Midbrain (tissue), 1 donor: Measurements from ENCODE around the gene HEXD.
"Not testable (repeated sequence)": the region's sequence is repeated elsewhere in the genome, so short reads cannot be mapped to it uniquely, and the experiment has no call there.

ENCODE experiments used
- DNase-seq: peaks from one replicate; lab custom pipeline; 2025; lab: John Stamatoyannopoulos, UW

Gene HEXD

DNA sequence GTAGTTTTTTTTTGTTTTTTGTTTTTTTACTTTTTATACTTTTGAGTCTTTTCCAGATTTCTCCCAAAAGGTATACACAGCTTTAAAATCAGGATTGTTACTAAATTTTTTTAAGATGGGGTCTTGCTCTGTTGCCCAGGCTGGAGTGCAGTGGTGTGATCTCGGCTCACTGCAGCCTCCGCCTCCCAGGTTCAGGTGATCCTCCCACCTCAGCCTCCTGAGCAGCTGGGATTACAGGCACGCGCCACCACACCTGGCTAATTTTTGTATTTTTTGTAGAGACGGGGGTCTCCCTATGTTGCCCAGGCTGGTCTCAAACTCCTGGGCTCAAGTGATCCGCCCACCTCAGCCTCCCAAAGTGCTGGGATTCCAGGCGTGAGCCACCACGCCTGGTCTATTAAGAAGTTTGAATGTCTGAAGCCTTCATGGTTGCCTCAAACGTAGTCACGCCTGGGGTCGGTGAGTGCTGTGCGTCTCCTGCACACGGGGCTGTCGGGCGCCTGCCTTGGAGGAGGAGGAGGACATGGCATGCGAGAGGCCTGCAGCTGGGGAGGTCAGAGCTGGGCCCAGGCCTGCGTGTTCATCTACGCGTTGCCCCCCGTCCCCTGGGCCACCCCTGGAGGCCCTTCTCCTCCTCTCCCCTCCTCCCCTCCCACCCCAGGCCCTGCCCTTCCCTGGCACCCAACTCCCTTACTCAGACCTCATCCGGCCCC is 35.8 kb upstream of the HEXD start:
- not testable (repeated sequence) for DNase-seq

DNA sequence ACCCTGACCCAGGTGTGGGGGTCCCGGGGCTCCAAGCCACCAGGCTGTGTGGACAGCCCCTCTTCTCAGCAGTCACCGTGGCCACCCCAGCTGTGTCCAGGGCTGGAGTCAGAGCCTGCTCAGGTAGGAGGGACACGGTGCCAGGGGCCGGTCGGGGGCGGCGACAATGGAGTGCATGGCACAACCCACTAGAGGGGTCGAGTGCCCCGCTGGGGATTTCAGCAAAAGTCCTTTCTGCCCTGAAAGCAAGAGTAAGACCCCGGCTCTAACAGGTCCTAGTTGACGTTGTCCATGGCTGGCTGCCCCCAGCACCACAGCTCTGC is 35.3 kb upstream of the HEXD start:
- DNase-seq: no peak

DNA sequence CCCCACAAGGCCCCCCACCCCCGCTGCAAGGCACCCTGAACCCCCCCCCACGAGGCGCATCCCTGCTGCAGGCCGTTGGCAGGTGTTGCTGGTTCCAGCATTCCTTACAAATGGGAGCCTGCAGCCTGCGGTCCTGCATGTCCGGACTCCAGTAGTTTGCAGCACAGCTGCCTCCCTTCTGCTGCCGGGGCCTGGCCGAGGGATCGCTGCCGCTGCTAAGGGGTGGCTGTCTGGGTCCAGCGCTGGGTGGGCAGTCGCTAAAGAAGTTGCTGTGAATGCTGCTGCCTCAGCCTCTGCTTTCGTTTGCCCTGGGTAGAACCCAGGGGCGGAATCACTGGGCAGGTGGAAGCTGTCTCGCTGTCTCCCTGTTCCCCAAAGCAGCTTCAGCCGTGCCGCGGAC is 34.7 kb upstream of the HEXD start:
- DNase-seq: no peak

DNA sequence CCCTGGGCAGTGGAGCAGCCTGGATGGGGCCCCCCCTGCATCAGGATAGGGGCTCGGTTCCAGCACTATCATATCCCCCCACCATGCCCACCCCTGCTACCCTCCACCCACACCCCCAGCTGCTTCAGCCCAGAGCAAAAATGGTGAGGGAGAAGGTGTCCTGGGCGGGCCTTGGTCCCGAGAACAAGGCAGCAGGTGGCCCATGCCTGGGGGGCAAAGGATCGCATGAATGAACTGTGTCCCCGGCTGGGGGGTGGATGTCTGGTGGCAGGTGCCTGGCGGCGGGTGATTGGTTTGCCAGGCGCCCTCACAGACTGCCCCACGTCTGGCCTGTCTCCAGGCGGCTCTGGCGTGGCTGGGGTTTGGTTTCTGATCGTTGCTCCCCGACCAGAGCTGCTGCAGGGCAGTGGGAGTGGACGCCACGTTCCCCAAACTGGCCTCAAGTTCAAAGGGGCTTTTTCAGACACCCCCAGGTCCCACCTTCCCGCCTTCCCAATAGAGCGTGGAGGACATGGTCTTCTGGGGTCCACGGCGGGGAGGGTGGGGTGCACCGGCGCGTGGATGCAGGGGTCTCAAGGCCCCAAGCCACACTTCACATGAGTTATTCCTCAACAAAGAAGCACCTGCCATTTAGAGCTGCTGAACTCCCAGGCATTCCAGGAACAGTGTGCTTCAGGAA is 34.0 kb upstream of the HEXD start:
- DNase-seq: no peak

DNA sequence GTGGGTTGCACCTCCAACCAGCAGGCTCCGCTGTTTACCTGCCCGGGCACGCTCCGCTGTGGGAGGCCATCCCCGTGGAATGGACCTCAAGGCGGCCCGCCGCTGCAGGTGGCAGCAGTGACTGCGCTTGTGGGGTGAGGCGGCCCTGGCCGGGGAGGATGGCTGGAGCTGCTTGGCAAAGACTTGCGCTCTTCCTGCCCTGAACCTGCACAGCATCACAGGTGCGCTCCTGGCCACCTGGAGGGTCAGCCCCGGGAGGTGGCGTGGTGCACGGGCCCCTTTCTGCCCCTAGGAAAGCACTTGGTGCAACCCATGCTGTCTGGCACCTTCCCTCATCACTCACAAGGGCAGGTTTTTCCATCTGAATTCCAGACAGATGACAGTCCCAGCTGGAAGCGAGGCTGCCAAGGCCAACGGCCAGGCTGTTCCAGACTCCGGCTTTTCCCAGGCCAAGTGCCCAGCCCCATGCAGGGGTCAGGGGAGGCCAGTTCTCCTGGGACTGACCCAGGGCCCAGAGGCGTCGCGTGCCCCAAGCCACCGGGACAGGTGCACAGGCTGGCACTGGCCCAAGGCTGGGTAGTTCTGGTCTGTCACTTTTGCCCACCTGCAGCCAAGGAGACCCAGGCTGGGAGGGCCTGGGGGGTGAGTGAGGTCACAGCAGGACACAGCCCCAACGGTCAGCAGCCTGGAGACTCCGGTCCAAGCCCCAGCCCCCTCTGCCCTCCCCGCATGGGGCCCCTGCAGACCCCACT is 33.2 kb upstream of the HEXD start:
- DNase-seq: no peak

DNA sequence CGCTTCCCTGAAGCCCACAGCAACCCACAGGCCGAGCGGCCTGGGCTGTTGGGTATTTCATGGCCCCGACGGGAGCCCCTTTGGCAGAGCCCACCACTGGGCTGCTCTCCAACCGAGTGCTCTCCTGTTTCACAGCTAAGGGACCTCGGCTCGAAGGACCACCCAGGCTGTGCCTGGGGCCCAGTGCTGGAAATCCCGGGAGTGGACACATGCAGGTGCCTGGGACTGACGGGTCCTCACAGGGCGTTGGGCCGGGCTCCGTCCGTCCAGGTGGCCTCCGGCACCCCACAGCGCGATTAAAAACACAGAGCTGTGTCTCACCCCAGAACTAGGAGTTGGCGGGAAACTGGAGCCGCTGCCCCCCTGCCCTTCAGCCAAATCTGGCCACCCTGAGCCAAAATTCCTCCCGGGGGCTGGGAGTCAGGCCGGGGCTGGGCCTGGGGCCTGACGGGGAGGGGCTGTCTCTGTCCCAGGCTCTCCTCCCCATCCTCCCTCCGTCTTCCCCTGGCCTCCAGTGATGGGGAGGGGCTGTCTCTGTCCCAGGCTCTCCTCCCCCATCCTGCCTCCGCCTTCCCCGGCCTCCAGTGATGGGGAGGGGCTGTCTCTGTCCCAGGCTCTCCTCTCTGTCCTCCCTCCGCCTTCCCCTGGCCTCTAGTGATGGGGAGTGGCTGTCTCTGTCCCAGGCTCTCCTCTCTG is 32.4 kb upstream of the HEXD start:
- DNase-seq: no peak

DNA sequence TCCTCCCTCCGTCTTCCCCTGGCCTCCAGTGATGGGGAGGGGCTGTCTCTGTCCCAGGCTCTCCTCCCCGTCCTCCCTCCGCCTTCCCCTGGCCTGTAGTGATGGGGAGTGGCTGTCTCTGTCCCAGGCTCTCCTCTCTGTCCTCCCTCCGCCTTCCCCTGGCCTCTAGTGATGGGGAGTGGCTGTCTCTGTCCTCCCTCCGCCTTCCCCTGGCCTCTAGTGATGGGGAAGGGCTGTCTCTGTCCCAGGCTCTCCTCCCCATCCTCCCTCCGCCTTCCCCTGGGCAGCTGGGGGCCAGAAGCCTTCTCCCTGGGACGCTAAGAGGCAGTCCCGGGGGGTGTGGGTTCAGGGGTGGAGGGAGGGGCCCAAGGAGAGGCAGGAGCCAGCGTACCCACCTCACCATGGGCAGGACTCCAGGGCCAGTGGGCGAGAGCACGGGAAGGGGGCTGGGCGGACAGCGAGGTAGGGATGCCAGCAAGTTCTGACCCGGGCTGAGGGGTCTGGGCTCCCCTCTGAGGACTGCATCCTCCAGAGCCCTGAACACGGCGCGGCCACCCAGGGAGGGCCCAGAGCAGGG is 31.8 kb upstream of the HEXD start:
- no peak for DNase-seq

DNA sequence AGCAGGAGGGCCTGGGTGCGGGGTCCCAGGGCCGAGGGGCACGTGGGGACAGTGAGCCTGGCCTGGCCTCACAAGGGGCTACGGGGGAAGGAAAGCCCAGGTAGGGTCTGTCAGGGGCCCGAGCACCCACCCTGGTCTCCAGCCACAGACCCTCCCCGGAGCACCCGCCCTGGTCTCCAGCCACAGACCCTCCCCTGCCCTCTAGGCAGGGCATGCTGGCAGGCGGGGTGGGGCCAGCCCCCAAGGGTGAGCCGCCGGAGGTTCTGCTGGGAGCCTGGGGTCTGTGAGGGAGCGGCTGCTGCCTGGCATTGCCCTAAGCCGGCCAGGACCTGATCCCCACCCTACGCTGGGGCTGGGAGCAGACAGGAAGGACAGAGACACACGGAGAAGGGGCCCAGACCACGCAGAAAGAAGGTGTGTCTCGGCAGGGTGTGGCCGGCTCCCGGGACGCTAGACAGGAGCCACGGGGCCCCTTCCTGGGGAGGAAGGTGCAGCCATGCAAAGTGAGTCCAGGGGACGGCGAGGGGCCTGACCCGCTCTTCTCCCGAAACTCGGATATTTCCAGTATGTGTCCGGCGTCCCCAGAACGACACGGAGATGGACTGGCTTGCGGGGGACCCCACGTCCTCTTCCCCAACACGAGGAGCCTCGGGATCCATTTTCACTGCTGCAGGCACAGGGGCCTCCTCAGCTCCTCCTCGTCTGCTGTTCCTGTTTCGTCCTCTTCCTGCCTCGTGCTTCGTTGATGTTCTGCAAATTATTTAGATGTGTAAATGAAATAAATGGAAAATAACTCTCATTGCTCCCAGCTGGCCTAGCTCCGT is 31.1 kb upstream of the HEXD start:
- no peak for DNase-seq

DNA sequence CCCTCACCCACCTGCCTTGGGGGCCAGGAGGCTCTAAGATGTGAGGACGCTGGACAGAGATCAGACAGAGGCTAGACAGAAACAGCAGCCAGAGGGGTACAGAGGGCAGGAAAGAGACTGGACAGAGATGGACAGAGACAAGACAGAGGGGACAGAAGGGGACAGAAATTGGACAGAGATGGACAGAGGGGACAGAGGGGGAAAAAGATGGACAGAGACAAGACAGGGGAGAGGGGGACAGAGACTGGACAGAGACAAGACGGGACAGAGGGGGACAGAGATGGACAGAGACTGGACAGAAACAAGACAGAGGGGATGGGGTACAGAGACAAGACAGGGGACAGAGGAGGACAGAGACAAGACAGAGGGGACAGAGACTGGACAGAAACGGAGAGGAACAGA is 30.4 kb upstream of the HEXD start:
- DNase-seq: no peak

DNA sequence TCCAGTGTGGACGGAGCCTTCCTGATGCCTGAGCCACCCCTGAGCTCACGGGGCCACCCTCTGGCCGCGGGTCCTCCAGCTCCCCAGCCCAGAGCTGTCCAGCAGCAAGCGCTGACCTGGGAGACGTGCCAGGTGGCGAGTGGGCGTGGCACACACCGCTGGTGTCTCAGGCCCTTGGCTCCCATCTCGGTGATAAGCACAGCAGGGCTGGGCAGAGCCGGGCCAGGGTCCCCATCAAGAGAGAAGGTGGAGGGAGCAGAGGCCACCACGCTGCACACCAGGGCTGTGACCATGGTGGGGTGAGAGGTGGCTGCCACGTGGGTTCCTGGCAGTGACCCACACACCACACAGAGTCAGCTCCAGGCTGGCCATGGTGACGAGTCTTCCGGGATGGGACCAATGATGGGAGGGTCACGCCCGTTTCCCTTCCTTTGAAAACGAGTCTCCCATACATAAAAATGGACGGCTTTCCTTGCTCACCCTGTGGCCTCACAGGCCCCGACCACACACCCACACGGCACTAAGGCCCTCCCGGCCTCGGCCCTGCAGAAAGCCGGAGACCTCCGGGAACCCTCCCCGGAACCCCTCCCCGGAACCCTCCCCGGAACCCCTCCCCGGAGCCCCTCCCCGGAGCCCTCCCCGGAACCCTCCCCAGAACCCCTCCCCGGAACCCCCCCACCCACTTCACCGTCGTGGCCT is 29.8 kb upstream of the HEXD start:
- DNase-seq: no peak

DNA sequence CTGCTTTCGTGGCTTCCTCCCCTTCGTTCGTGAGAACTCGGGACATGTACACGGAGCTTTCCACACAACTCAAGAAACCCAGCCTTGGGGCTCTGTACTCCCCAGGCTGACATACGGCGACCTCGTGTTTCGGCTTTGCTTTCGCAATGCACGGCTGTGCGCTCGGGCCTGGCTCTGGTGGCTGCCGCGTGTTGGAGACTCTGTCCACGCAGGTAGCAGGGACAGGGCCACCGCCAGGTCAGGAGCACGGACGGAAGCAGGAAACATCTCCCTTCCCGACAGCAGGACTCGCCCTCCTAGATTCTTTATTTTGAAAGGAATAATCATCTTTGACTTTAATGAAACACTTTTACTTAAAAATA is 29.2 kb upstream of the HEXD start:
- DNase-seq: no peak

DNA sequence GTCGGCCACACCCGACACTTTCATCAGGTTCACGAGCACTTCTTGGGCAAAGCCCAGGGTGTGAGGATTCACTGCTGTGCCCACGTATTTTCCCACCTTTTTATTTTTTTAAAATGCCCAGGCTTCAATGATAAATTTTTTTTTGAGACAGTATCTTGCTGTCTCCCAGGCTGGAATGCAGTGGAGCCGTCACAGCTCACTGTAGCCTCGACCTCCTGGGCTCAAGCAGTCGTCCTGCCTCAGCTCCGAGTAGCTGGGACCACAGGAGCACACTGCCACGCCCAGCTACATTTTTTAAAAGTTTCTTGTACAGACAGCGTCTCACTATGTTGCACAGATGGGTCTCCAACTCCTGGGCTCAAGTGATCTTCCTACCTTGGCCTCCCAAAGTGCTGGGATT is 28.8 kb upstream of the HEXD start:
- no peak for DNase-seq

DNA sequence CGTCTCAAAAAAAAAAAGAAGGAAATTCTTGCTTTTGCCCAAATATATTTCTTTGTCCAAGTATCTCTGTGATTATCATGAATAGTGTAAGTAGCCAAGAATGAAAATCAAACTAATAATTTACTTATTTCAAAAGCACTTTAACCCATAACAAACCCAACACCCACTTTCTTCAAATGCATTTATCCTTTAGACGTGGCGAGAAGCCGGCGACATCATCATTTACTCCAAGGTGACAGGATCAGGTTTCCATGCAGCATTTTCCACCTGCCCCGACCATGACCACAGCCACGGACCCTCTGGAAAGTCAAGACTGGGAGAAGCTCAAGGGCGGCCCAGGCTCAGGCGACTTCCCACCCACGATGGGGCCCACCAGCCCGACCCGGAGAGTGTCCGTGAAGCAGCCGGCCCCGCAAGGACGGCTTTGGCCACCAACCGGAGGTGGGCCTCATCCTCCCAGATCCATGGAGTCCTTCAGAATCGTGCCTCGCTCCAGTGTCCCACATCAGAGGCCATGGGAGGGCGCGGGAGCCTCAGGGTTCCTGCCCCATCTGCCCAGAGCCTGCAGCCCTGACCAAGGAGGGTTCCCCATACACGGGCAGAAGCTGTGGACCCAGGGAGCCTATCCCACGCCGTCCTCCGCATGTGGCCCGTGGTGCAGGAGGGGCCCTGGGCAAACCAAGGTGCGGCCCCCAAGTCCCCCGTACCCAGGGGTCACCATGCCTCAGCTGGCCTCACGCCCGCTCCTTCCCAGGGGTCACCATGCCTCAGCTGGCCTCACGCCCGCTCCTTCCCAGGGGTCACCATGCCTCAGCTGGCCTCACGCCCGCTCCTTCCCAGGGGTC is 27.9 kb upstream of the HEXD start:
- DNase-seq: no peak

DNA sequence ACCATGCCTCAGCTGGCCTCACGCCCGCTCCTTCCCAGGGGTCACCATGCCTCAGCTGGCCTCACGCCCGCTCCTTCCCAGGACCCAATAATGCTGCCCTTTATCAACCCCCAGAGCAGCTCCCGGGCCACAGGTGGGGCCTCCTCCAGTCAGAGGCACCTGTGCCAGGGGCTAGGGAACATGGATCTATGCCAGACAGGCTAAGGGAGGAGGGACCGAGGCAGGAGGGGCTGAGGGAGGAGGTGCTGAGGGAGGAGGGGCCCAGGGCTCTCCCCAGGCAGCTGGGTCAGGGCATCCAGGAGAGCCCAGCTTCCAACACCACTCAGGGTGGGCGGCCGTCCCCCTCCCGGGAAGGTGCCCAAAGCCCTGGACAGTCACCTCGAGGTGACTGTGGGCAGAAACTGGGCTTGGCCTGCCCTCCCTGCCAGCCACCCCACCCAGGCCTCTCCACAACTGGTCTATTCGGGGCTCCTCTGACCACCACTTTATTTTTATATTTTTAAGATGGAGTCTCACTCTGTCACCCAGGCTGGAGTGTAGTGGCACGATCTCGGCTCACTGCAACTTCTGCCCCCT is 27.2 kb upstream of the HEXD start:
- DNase-seq: no peak

DNA sequence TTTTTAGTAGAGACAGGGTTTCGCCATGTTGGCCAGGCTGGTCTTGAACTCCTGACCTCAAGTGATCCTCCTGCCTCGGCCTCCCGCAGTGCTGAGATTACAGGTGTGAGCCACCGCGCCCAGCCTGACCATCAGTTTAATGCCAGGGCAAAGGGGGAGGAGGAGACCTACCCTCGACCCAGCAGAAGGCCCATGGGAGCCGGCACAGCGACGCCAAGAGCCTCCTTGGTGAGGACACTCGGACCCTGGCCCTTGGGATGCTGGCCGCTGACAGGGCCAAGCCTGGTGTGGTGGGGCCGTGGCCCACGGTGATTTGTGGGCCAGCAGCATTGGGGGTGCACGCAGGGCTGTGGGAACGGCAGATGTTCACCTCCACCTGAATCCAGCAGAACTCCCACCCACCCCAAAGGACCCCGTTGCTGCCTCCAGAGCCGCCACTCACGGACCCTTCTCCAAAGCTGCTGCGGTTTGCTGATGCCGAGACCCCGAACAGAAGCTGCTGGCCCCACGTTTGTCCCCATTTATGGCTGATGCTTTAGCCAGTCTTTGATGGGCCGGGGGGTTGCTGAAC is 26.6 kb upstream of the HEXD start:
- no peak for DNase-seq

DNA sequence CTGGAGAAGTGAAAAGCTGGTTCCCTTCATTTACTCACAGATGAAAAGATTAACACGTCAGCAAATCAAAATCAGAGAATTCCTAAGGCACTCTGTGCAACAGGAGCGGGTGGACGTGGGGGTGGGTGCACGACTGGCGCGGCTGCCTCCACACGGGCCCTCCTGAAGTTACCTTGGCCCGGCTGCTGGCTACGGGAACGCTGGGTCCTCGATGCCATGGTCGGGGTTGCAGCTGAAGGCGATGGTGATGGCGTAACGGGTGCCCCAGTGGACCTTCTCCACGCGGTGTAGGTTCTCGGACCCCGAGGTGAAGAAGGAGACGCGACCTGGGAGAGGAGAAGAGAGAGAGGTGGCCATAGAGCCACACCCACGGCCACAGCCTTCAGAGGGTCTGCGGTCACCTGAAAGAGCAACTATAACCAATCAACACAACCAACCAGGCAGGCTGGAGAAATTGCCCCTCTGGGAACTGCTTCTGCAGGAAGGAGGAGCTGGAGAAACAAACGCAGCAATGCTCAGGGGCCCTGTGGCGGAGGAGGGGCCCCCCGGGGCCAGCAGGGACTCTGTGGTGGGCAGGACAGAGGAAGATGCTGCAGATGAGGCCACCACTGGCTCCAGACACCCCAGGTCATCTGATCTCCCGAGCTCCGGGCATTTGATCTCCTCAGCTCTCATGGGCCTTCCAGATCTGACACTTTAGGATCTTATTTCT is 25.8 kb upstream of the HEXD start:
- no peak for DNase-seq

DNA sequence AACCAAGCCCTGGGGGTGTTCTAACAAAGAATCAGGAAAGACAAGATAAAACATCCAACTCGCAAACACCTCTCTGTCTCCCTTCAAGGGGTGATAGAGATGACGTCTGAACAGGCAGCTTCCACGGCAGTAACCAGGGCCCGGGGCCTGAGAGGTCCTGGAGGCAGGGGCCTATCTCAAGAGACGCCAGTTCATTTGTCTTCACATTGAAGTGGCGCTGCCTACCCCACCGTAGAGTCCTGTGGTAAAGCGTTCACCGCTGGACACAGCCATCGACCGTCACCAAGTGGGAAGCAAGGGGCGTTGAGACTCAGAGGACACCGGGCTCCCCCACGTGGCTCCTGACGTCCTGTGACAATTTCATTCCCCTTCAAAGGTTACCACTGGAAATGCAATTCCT is 25.2 kb upstream of the HEXD start:
- no peak for DNase-seq

DNA sequence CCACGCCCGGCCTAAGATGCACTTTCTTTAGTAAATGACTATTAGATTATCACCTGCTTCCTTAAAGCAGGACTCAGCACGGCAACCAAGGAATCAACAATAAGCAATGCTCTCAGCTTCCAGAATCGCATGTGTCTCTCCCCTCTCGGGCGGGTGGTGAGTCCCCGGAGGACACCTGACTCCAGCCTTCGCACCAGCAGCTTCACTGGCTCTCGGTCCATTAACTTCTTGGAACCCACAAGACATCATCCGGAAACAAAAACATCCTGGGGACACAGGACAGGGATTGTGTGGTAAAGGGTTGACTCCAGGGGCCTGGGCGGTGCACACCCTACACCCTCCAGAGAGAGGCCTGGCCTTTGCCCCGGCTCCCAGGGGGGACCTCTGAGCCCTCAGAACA is 23.9 kb upstream of the HEXD start:
- no peak for DNase-seq
